ENCODE measurements around the gene BUD13.

DNA sequence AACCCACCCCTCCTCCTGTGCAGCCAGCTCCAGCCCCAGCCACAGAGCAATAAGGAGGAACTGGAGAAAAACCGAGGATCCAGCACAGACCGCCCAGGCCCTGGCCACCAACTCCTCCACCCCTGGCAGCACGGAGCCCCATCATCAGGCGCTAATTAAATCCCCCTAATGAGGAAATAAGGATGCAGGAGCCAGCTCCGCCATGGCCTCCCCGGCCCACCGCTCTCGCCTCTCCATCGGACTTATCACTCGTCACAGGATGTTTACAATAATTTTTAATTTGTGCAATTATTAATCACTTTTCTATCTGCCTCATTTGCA lies 42.6 kb downstream of the BUD13 start:
- TF ChIP-seq REST (IDR thresholded peaks at IDR 0.05; ENCODE audit: insufficient read depth in 1 of 2, low read depth in 2 of 2, low read length in 2 of 2) (no peak), TAF1 (IDR thresholded peaks at IDR 0.05; ENCODE audit: borderline replicate concordance, insufficient read depth, low read length) (no peak)
